Naive B cell (primary cell): Measurements from ENCODE around the gene ABCB6. TPM values are rescaled to one million over a fixed set of nuclear protein-coding genes. Genes with fewer than 3 reads are reported as not detected.
A peak's percentile ranks its signal among the peaks of the same experiment; 100 is the strongest.

Source experiments
- ATAC-seq, 2 donors: fragments of 150-1000 bp; cut with Tn5 transposase; 2 replicates each; pipeline ENCODE4 v1.10.0; 2021; ENCODE audit warnings: low read depth in 2 of 2, mild to moderate bottlenecking in 2 of 2, moderate library complexity in 2 of 2
- DNase-seq: peaks from one replicate; pipeline ENCODE4 v3.0.0; 2022
- H3K27ac Mint-ChIP-seq, 6 donors: one replicate each; pipeline ENCODE4 v1.8.0; 2020 to 2022; ENCODE audit warnings: mild to moderate bottlenecking in 6 of 6, mixed read lengths in 6 of 6, moderate library complexity in 5 of 6, inconsistent platforms in 2 of 6
- H3K27me3 Mint-ChIP-seq, 3 donors: one replicate each; pipeline ENCODE4 v1.8.0; 2021 to 2022; ENCODE audit warnings: mixed read lengths in 3 of 3, mild to moderate bottlenecking in 1 of 3
- H3K36me3 Mint-ChIP-seq, 2 donors: one replicate each; pipeline ENCODE4 v1.8.0; 2020 to 2022; ENCODE audit warnings: mixed read lengths in 2 of 2, inconsistent platforms in 1 of 2, mild to moderate bottlenecking in 1 of 2
- H3K4me1 Mint-ChIP-seq, 3 donors: one replicate each; pipeline ENCODE4 v1.8.0; 2020 to 2022; ENCODE audit warnings: mixed read lengths in 3 of 3, inconsistent platforms in 1 of 3, mild to moderate bottlenecking in 1 of 3, moderate library complexity in 1 of 3
- H3K4me3 Mint-ChIP-seq, 8 donors: one replicate each; pipeline ENCODE4 v1.8.0; 2020 to 2022; ENCODE audit warnings: mild to moderate bottlenecking in 8 of 8, mixed read lengths in 8 of 8, moderate library complexity in 8 of 8, inconsistent platforms in 2 of 8
- H3K9me3 Mint-ChIP-seq, 7 donors: one replicate each; pipeline ENCODE4 v1.8.0; 2020 to 2022; ENCODE audit warnings: mixed read lengths in 7 of 7, mild to moderate bottlenecking in 5 of 7, inconsistent platforms in 2 of 7, moderate library complexity in 1 of 7
- polyA plus RNA-seq, 6 donors: library from polyadenylated mRNA; unstranded; fragments of 300-500 nt; fragmentation: Illumina TruSeq; gene quantifications; one replicate each; pipeline ENCODE4 v1.2.3, GENCODE V29; 2021; ENCODE audit warnings: low read depth in 6 of 6

Gene ABCB6
- polyA plus RNA-seq, 6 donors from 2014 or later: 2.1 to 6.4 (median 3.2) TPM; not detected in 1

DNA sequence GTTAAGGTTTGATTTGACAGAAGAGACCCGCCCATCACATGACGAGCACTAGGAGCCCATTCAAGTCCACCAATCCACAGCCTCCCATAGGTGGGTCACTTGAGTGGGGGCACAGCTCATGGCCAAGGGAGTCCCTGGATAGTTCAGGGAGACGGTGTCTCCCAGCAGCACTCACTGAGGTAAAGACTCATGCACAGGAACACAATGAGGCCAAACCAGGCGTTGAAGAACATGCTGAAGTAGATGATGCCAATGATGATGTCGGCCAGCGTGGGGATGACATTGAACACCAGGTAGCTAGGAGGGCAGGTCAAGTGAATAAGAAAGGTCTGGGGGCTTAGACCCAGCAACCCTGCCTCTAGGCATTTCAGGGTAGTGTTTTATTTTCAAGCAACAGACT lies 4.0 kb downstream of the ABCB6 start:
- Mint-ChIP-seq H3K36me3 (peaks cover 0 to 7% of the 10 kb centered on the region in 2 donors), H3K4me3 (peak overlapping the region in 1 of 8 donors; percentile 62), H3K27me3 (no peaks in the 10 kb centered on the region), H3K4me1 (peaks cover 21 to 40% (median 32%) of the 10 kb centered on the region in 3 donors), H3K9me3 (no peaks in the 10 kb centered on the region), H3K27ac (no peak overlapping the region)
- DNase-seq (no peak), ATAC-seq (no peak)

DNA sequence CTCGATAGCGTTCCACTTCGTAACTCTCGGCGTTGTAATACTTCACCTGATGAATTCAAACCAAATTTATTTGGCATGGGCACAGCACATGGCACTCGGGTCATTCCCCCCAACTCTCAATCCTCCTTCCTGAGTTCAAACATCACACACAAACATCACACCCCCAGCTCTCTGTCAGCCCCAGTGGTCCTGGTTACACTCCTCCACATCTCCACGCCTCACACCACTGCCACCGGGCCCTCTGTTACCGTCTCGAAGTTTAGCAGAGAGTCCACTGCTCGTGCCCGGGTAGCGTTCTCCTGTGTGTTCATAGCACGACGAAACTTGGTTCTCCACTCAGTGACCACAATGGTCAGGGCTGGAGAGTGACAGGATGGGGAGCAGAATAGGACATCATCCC lies 4.6 kb downstream of the ABCB6 start:
- no peak for DNase-seq
- peak overlapping the region in 1 of 6 donors; percentile 32 for H3K27ac Mint-ChIP-seq
- H3K36me3 Mint-ChIP-seq: peaks cover 0 to 7% of the 10 kb centered on the region in 2 donors
- peaks cover 17 to 35% (median 28%) of the 10 kb centered on the region in 3 donors for H3K4me1 Mint-ChIP-seq
- ATAC-seq: no peak
- H3K27me3 Mint-ChIP-seq: no peaks in the 10 kb centered on the region
- H3K4me3 Mint-ChIP-seq: peak overlapping the region in 1 of 8 donors; percentile 64
- H3K9me3 Mint-ChIP-seq: no peaks in the 10 kb centered on the region

DNA sequence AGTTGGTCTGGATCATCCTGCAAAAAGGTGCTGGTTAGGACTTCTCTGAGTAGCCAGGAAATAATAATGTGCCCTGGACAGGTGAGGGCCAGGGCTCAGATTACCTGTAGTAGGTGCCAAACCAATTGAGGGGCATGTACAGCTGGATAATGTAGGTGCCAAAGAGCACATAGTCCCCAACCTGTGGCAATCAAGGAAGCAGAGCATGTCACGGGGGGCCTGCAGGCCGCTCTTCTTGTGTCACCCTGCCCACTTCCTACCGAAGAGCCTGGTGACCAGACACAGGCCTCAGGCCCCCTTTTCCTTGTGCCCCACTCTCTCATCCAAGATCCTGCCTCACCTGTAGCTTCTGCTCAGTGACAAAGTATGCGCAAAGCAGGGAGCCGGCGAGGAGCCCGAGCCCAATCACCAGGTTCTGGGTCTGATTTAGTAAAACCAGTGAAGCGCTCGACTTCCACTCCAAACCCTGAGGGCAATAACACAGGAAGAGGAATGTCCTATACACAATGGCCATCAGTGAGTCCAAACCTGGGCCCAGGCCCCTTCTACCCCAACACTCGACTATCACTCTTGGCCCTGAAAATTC lies 5.2 kb downstream of the ABCB6 start:
- peak overlapping the region in 2 of 8 donors; percentile 44 to 64 for H3K4me3 Mint-ChIP-seq
- peaks cover 0 to 7% of the 10 kb centered on the region in 2 donors for H3K36me3 Mint-ChIP-seq
- no peaks in the 10 kb centered on the region for H3K9me3 Mint-ChIP-seq
- no peaks in the 10 kb centered on the region for H3K27me3 Mint-ChIP-seq
- DNase-seq (no peak), ATAC-seq (no peak)
- no peak overlapping the region for H3K27ac Mint-ChIP-seq
- peaks cover 14 to 34% (median 28%) of the 10 kb centered on the region in 3 donors for H3K4me1 Mint-ChIP-seq

- H3K4me1 Mint-ChIP-seq: peaks cover 13 to 33% (median 29%) of the 10 kb centered on the region in 3 donors
- H3K36me3 Mint-ChIP-seq: peaks cover 0 to 7% of the 10 kb centered on the region in 2 donors
- H3K27ac Mint-ChIP-seq: no peak overlapping the region
- peak overlapping the region in 1 of 8 donors; percentile 44 for H3K4me3 Mint-ChIP-seq
- no peaks in the 10 kb centered on the region for H3K27me3 Mint-ChIP-seq
- no peaks in the 10 kb centered on the region for H3K9me3 Mint-ChIP-seq
- no peak for DNase-seq
- ATAC-seq: no peak
Observed at GRCh38 chr2:219213026-219213415, 5.7 kb downstream of the ABCB6 start.

DNA sequence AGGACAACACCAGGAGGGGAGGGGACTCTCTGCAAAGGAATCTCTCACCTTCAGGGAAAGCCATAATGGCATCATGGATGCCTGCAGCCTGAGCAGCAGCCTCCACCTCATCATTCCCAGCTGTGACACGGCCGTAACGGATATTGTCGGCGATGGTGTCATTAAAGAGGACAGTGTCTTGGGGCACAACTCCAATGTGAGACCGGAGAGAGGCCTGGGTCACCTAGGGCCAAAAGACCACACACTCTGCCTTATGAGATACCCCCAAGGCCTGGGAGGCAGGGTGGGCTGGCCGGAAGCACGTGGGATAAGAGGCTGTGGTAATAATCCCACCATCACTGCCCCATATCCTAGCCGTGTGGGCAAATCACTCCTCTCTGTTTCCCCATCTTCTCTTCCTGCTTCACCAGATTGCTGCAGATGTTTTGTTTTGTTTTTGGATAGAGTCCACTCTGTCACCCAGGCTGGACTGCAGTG lies 7.8 kb downstream of the ABCB6 start:
- DNase-seq (no peak), ATAC-seq (no peak)
- H3K27ac Mint-ChIP-seq: peak overlapping the region in 4 of 6 donors; percentile 24 to 95 (median 76)
- peak overlapping the region in 1 of 8 donors; percentile 84 for H3K4me3 Mint-ChIP-seq
- H3K36me3 Mint-ChIP-seq: peaks cover 0 to 7% of the 10 kb centered on the region in 2 donors
- H3K27me3 Mint-ChIP-seq: no peaks in the 10 kb centered on the region
- H3K4me1 Mint-ChIP-seq: peaks cover 16 to 37% (median 27%) of the 10 kb centered on the region in 3 donors
- H3K9me3 Mint-ChIP-seq: no peaks in the 10 kb centered on the region

- Mint-ChIP-seq H3K36me3 (peaks cover 0 to 7% of the 10 kb centered on the region in 2 donors), H3K9me3 (no peaks in the 10 kb centered on the region), H3K4me1 (peaks cover 16 to 42% (median 27%) of the 10 kb centered on the region in 3 donors), H3K27me3 (no peaks in the 10 kb centered on the region), H3K27ac (peak overlapping the region in 2 of 6 donors; percentile 63 to 84), H3K4me3 (peak overlapping the region in 2 of 8 donors; percentile 9 to 39)
- ATAC-seq (no peak), DNase-seq (no peak)
Observed at GRCh38 chr2:219210196-219210885, 8.4 kb downstream of the ABCB6 start.

DNA sequence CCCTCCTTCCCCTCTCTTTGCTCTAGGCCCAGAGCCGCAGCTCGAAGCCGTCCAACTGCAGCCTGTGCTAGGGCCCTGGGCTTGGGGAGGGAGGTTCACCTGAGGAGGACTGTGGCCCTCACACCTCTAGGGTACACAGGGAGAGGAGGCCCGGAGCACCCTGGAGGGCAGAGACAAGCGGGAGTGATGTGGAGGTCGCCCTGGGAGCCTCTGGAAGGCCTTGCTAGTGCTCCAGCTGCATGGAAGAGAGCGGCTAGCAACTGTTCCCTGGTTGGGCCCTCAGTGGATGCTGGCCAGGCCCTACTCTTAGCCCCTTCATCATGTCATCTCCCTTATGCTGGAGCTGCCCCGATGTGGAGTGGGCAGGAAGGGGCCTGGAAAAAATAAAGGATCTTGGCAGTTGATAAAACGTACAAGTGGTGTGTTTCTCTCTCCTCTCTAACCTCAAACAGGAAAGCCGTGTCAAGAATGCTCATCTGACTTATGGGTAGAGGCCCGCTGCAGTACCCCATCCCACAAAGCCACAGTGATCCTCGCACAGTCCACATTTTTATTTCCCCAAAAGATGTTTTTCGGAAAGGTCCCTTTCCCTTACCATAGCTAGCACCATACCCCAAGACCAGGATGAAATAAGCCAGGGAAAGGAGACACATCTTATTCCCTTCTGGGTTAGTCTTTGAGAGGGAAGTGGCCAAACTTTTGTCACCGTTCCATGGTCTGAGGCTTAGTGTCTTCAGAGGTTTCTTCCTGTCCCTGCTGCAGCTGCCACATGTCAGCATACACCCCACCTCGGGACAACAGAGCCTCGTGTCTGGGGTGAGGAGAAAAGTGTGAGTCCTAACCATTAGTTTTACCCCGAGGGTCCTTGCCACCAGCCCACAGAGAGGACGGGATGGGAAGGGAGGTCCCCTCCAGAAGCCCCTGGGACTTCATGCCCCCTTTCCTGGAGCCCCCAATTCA lies 9.2 kb downstream of the ABCB6 start:
- H3K27ac Mint-ChIP-seq: peak overlapping the region in 4 of 6 donors; percentile 38 to 84 (median 46)
- no peak for DNase-seq
- no peak for ATAC-seq
- no peaks in the 10 kb centered on the region for H3K9me3 Mint-ChIP-seq
- no peaks in the 10 kb centered on the region for H3K27me3 Mint-ChIP-seq
- H3K36me3 Mint-ChIP-seq: peaks cover 0 to 7% of the 10 kb centered on the region in 2 donors
- H3K4me3 Mint-ChIP-seq: peak overlapping the region in 3 of 8 donors; percentile 39 to 93 (median 44)
- H3K4me1 Mint-ChIP-seq: peaks cover 16 to 43% (median 27%) of the 10 kb centered on the region in 3 donors

GRCh38 chr2:219207884-219208740 lies 10.6 kb downstream of the ABCB6 start:
- H3K36me3 Mint-ChIP-seq: no peaks in the 10 kb centered on the region
- no peaks in the 10 kb centered on the region for H3K27me3 Mint-ChIP-seq
- H3K4me1 Mint-ChIP-seq: peaks cover 12 to 43% (median 21%) of the 10 kb centered on the region in 3 donors
- peak overlapping the region in 5 of 6 donors; percentile 26 to 97 (median 51) for H3K27ac Mint-ChIP-seq
- DNase-seq (no peak), ATAC-seq (no peak)
- peak overlapping the region in 7 of 8 donors; percentile 16 to 96 (median 92) for H3K4me3 Mint-ChIP-seq
- H3K9me3 Mint-ChIP-seq: no peaks in the 10 kb centered on the region

GRCh38 chr2:219207134-219207883 lies 11.4 kb downstream of the ABCB6 start:
- Mint-ChIP-seq H3K9me3 (no peaks in the 10 kb centered on the region), H3K36me3 (no peaks in the 10 kb centered on the region), H3K4me3 (peak overlapping the region; percentile 76 to 96 (median 92)), H3K27ac (peak overlapping the region in 5 of 6 donors; percentile 26 to 97 (median 88)), H3K4me1 (peaks cover 12 to 42% (median 21%) of the 10 kb centered on the region in 3 donors), H3K27me3 (no peaks in the 10 kb centered on the region)
- ATAC-seq (no peak), DNase-seq (no peak)

- no peaks in the 10 kb centered on the region for H3K27me3 Mint-ChIP-seq
- peak within 1 kb of the TSS; percentile 89 to 98 (median 96) for H3K27ac Mint-ChIP-seq
- H3K4me3 Mint-ChIP-seq: peak within 1 kb of the TSS; percentile 76 to 96 (median 92)
- H3K4me1 Mint-ChIP-seq: peaks cover 12 to 34% (median 21%) of the 10 kb centered on the region in 3 donors
- H3K36me3 Mint-ChIP-seq: no peaks in the 10 kb centered on the region
- no peaks in the 10 kb centered on the region for H3K9me3 Mint-ChIP-seq
- ATAC-seq (peak; percentile 91 to 95), DNase-seq (peak; percentile 98)
Observed at GRCh38 chr2:219206328-219207133, 12.2 kb downstream of the ABCB6 start, which contains the start of gene ZFAND2B. ZFAND2B (plus strand) TSS chr2:219206782; CDS start chr2:219206988, 206 bp downstream.

- Mint-ChIP-seq H3K27me3 (no peaks in the 10 kb centered on the region), H3K36me3 (no peaks in the 10 kb centered on the region), H3K4me1 (peaks cover 12 to 29% (median 21%) of the 10 kb centered on the region in 3 donors), H3K4me3 (peak overlapping the region; percentile 76 to 96 (median 92)), H3K9me3 (no peaks in the 10 kb centered on the region), H3K27ac (peak overlapping the region; percentile 89 to 98 (median 96))
- DNase-seq: no peak
- ATAC-seq: no peak
Observed at GRCh38 chr2:219205981-219206327, 12.8 kb downstream of the ABCB6 start.
